ENCODE measurements around the gene SMNDC1.
"Not testable (repeated sequence)": the region's sequence is repeated elsewhere in the genome, so short reads cannot be mapped to it uniquely, and the experiment has no call there.

The SMNDC1 gene

GRCh38 chr10:110279407-110279986 is 25.2 kb downstream of the SMNDC1 start:
- DNase-seq, result peak; percentile 83 to 85

- no peak for DNase-seq
Observed at GRCh38 chr10:110278562-110279406, 25.9 kb downstream of the SMNDC1 start.

- DNase-seq, result no peak
Observed at GRCh38 chr10:110277591-110277990, 27.1 kb downstream of the SMNDC1 start.

- no peak for DNase-seq
Observed at GRCh38 chr10:110276603-110277002, 28.1 kb downstream of the SMNDC1 start.

- DNase-seq, result no peak
Observed at GRCh38 chr10:110275128-110275729, 29.5 kb downstream of the SMNDC1 start.

- no peak for DNase-seq
Observed at GRCh38 chr10:110274647-110275046, 30.1 kb downstream of the SMNDC1 start.

GRCh38 chr10:110274072-110274627 is 30.6 kb downstream of the SMNDC1 start:
- no peak for DNase-seq

GRCh38 chr10:110273474-110273873 is 31.2 kb downstream of the SMNDC1 start:
- DNase-seq, result peak; percentile 64 to 79

GRCh38 chr10:110272995-110273394 is 31.7 kb downstream of the SMNDC1 start:
- not testable (repeated sequence) for DNase-seq

- peak; percentile 49 to 54 for DNase-seq
Observed at GRCh38 chr10:110269374-110270318, 35.1 kb downstream of the SMNDC1 start.

GRCh38 chr10:110268971-110269370 is 35.7 kb downstream of the SMNDC1 start:
- DNase-seq, result no peak

- no peak for DNase-seq
Observed at GRCh38 chr10:110268442-110268841, 36.3 kb downstream of the SMNDC1 start.

GRCh38 chr10:110267276-110267675 is 37.4 kb downstream of the SMNDC1 start:
- DNase-seq, result no peak

GRCh38 chr10:110265573-110266193 is 39.0 kb downstream of the SMNDC1 start:
- no peak for DNase-seq

- no peak for DNase-seq
Observed at GRCh38 chr10:110263164-110263563, 41.6 kb downstream of the SMNDC1 start.

- DNase-seq, result no peak
Observed at GRCh38 chr10:110260746-110261477, 43.8 kb downstream of the SMNDC1 start.

- no peak for DNase-seq
Observed at GRCh38 chr10:110259317-110259716, 45.4 kb downstream of the SMNDC1 start.

- no peak for DNase-seq
Observed at GRCh38 chr10:110258542-110258941, 46.2 kb downstream of the SMNDC1 start.

GRCh38 chr10:110254467-110254866 is 50.3 kb downstream of the SMNDC1 start:
- peak in 1 of 2 donors; percentile 2 for DNase-seq

GRCh38 chr10:110252151-110252550 is 52.6 kb downstream of the SMNDC1 start:
- no peak for DNase-seq

- DNase-seq, result not testable (repeated sequence)
Observed at GRCh38 chr10:110251392-110251791, 53.3 kb downstream of the SMNDC1 start.
